Umbilical cord (tissue), 2 donors: ENCODE data around the gene CARNS1. TPM values are rescaled to one million over a fixed set of nuclear protein-coding genes. Genes with fewer than 3 reads are reported as not detected.

Experiments used
- DNase-seq: peaks from one replicate; pipeline ENCODE4 v3.0.0-alpha.2; 2015; ENCODE audit warnings: low spot score
- total RNA-seq: library from RNA; depleted of rRNA; stranded (reverse); fragments of >200 nt; gene quantifications from one replicate; pipeline ENCODE4 v1.2.3, GENCODE V29; 2014; ENCODE audit warnings: low replicate concordance; ENCODE audit not compliant: insufficient read depth

Gene CARNS1
- total RNA-seq, 1 donor from 2014 or later: 1.2 TPM

DNA sequence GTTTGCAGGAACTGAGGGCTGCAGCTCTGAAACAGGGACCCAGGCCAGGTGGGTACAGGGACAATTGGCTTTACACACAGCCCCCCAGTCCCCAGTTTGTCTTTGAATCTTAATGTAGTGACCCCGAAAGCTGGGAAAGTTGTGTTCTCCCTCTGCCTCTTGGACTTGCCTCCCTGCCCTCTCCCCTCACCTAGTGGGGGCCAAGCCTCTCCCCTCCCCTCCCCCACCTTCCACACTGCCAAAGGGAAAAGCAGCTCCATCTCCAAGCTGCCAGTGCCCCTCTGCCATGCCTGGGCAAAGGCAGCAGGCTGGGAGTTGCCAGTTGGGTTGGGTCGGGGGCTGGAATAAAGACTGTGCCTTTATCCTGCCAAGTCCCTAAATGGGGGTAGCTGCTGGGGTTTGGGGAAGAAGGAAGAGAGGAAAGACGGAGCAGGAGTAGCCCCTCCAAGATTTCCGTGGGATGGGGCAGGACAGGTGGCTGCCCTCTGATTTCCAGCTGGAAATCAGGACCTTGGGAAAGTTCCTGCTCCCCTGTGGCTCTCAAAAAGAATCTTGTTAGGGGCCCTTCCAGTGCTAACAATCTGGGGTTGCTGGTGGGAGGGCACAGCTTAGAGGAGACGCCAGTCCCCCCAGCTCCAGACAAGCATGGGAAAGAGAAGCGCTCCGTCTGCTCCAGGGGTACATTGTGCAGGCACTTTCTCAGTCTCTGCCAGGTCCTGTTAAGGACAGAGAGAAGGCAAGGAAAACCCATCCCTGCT is 39.2 kb upstream of the CARNS1 start:
- no peak for DNase-seq

DNA sequence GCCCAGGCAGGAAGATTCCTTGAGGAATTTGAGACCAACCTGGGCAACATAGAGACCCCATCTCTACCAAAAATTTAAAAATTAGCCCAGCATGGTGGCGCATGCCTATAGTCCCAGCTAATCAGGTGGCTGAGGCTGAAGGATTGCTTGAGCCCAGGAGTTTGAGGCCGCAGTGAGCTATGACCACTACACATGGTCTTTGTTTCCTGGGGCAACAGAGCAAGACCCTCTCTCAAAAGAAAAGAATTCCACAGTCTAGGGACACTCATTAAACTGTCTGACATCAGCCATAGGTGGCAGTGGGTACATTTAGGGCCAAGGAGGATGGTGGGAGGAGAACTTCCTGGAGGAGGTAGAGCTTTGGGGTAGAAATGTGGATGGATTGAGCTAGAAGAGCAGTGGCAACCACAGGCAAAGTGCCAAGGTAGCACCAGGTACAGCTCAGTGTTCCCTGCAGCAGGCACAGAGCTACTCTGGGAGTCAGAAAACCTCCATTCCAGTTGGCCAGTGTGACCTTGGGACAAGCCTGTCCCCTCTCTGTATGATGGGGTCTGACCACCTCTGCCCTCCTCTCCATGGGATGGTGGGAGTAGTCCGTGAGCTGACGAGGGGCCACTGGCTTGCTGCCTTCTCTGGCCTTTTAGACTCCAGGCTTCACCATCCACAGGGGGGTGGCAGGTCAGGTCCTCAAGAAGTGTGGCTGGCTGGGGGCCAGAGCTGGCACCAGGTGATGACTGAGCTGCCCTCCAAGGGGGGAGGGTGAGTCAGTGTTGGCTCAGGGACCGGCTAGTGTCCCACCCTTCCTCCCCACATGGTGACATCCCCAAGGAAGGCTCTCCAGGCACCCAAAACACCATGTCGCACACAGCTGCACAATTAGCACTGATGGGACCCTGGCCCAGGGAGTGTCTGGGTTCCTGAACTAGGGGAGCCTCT is 38.3 kb upstream of the CARNS1 start:
- no peak for DNase-seq

DNA sequence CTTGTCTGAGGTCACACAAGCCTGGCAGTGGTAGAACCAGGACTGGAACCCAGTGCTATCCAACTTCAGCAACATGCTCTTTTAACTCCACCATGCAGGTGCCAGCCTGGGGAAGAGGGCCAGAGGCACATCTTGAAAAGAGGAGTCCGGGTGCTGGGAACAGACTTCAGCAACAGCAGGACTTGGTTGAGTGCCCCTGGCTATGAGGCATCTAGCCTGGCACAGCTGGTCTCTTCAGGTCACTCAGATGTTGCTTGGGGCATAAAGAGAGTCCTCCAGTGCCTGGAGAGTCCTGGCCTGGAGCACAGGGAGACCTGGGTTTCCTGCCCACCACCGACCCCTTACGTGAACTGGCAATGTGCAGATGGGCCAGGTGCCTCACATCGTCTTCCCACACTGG is 36.9 kb upstream of the CARNS1 start:
- no peak for DNase-seq

DNA sequence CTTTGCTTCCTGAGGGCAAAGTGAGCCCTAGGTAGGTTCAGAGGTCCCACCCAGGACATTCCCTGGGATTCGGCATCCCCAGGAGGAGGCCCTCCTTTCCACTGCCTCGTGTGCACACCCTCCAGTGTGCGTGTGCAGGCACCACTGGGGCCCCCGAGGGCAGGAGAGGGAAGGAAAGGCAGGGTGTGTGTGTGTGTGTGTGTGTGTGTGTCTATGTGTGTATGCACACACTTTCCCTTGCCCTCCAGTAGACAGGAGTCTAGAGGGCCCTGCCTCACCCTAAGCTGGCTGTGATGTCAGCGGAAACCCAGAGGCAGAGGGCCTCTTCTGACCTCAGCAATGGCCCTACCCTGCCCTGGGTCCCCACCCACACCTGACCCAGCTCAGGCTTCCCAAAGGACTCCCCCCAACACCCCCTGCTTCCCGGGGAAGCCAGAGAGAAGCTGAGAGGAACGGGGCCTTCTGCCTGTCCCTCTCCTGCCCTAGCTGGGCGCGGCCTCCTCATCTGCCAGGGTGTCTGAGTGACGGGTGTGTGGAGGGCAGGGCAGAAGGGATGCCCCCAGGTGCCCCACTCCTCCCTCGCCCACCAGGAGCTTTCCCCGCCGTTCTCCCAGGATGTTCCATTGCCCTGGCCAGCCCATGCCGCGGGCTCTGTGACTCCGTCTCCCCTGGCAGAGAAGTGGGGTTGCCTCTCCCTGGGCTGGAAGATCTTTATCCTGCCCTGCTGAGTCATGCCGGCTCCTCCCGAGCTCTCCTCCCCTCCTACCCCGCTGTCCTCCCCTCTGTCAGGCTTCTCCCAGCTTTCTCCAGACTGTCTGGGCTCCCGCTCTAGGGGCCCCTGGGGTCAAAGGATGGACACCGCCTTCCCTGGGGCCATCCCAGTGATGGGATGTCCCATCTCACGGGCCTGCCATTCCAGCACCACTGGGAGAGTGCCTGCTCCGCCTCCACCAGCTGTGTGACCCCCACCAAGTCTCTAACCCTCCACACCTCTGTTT is 36.1 kb upstream of the CARNS1 start:
- DNase-seq: peak; percentile 79

DNA sequence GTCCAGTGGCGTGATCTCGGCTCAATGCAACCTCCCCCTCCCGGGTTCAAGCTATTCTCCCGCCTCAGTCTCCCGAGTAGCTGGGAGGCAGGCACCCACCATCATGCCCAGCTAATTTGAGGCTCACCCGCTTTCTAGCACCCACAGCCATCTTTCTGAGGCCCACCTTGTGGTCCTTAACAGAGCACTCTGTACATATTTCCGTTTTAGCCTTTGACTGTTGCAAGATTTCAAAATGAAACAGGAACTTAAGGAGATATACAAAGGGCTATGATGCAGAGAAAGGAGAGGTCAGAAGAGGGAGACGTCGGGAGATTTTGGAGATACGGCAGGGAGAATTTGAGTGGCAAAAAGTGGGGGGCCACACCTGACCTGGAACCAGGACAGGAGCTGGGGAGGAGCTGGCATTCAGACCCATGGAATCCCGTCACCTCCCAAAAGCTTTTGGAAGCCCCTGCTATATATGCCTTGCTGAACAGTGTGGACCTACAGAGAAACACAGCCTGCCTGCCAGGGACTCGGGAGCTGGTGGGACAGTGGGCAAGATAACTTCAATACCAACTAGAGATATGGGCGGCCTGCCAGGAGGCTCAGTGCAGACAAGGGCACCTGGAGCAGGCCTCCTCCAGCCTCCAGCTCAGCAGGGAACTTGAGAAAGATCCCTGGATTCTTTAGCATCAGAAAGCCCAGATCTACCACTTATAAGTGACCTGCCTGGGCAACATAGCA is 34.1 kb upstream of the CARNS1 start:
- DNase-seq: no peak

DNA sequence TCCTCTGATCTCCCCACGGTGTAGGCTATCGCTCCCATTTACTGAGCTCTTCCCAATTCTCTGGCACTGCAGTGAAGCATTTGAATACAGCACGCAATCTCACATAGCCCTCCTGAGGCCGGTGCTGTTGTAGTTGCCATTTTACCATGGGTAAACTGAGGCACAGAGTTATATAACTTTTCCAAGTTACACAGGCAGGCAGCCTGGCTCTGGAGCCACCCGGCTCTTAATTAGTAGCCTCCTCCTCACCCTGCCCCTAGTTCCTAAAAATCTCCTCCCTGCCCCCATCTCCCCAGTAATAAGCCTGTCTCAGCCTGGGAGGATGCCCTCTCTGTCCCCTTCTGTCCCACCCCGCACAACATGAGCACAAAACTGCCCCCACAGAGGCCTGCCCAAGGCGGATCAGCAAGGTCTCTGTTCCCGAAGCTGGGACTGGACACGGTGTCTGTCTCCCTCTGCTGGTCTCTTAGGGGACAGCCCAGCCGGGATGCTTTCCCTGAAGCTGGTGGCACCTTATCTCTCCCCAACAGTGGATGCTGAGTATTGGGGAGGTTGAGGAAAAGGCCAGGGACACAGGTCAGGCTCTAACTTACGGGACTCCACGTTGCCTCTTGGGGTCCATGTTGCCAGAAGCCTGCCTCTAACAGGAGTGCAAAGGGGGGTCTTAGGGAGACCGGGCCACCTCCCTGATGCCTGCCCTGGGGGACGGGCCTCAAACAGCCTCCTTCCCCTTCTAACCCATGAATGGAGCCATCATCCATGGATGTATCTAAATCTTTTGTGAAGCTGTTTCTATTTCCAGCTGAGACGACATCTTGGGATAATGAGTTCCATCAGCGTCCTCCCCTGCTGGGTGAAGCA is 33.0 kb upstream of the CARNS1 start:
- DNase-seq: peak; percentile 81

DNA sequence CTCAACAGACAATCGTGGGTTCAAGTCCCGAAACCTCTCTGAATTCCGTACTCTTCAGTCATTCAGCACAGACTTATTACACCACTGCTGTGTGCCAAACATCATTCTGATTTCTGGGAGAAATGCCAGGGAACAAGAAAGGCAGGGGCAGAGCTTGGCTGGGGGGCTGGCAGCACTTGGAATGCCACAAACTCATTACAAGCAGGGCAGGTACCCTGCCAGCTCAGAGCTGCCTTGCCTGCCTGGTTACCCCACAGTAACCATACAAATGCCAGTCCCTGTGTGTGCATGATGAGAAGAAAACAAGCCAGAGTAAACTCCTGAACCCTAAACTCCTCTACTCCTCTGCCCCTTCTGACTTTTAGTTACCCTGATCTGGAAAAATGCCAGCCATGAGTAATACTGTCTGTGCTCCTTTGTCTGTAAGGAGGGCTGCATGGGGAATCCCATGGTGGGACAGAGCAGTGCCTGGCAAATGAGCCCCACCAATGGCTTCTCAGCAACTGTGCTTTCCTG is 30.6 kb upstream of the CARNS1 start:
- no peak for DNase-seq

DNA sequence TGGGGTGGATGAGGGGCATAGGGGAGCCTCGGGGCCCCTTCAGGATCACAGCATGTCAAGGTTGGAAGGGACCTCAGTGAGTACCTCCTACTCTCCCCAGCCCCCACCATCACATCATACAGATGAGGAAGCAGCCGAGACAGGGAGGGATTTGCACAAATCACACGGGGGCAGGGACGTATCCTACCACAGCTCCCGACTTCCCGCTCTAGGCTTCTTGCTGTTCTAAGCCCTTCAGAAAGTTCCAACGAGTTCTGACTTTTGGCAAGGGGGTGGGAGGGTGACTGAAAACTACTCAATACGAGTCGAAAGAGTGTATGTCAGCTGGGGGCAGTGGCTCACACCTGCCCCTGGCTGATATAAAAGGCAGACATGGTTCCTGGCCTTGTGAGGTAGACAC is 28.4 kb upstream of the CARNS1 start:
- DNase-seq: no peak

DNA sequence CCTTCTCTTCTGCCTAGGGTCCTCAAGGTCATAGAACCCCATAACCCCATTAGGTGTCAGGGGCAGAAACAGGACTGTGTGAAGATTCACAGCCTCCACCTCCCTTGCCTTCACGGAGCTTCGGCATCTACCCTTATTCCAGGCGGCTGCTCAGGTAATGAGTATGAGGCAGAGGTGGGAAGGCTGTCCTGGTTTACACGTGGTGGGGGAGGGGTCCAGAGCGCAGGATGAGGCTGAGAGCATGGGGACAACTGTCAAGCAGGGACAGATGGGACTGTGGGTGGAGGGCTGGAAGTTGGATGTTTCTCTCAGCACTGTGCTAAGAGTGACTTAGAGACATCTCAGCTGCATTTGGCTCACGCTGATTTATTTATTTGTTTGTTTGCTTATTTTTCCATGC is 28.0 kb upstream of the CARNS1 start:
- no peak for DNase-seq

DNA sequence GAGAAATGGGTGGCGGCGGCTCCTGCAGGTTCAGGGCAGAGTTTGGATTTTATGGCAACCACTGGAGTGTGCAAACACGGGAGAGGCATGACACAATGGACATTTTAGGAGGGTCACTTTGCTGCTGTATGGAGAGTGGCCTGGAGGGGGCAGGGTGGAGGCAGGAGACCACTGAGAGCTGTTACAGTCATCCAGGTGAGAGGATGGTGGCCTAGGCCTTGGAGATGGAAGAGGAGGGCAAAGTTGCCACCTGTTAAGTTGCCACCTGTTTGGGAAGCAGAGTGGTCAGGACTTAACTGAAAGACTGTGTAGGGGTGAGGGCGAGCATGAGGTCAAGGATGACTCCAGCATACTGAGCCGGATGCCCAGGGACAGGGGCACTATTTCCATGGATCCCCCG is 26.0 kb upstream of the CARNS1 start:
- no peak for DNase-seq

DNA sequence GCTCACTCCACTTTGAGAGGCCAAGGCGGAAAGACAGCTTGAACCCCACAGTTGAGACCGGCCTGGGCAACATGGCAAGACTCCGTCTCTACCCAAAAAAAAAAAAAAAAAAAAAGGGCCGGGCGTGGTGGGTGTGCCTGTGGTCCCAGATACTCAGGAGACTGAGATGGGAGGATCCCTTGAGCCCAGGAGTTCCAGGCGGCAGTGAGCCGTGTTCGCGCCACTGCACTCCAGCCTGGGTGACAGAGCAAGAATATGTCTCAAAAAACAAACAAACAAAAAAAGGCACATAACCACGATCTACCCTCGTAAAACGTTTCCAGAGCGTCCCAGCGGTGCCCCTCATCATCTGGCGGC is 24.6 kb upstream of the CARNS1 start:
- DNase-seq: no peak

DNA sequence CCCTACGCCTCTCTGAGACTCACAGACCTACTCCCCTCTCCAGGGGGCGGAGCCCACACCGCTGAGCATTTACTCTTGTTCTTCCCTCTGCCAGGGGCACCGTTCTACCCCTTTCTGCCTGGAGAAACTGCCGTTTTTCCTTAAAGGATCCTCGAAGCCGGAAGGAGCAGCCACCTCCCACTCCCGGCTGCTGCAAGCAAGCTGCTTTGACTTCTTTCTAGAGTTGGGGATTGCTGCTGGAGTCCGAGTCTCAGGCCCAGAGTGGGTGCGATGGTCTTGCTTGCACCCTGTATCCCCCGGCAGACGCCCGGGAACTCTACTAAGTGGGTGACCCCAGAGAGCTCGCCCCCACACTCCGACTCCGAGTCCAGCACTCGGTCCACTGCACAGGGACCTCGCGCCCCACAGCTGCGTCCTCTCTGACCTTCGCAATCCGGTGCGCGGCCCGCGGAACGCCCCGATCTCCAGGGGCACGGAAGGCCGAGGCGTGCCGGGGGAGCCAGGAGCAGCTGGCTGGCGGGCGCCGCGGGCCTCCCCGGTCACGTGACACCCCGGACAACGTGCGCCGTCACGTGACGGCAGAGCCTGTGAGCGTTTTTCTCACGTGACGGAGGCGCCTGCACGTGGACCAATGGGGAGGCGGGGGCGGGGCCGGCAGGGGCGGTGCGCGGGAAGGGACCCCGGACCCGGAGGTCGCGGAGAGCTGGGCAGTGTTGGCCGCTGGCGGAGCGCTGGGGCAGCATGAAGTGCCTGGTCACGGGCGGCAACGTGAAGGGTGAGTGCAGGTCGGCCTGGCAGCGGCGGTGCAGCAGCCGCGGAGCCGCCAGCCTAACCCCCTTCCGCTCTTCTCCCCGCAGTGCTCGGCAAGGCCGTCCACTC is 23.9 kb upstream of the CARNS1 start, which contains the start of gene RAD9A:
Gene RAD9A (plus strand): TSS at position 683 of the 879 bp plus-strand sequence. CDS start 59 bp downstream, at position 742.
- DNase-seq: peak; percentile 97

DNA sequence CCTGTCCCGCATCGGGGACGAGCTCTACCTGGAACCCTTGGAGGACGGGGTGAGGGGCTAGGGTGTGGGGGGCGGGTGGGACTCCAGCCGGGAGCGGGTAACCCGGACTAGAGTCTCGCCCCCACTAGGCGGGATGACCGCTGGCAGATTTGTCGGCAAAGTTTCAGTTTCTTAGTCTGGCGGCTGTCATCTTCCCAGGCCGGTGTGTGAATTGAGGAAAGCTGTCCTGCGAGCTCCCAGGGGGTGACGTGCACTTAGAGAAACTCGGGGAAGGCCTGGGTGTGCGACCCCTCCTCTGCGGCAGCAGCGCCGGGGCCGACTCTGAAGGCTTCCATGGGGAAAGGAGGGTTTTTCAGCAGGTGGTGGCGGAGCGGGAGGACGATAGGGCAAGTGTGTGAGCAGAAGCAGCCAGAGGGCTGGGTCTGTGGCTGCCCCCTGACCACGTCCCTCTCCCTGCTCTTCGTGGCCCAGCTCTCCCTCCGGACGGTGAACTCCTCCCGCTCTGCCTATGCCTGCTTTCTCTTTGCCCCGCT is 23.2 kb upstream of the CARNS1 start:
- DNase-seq: no peak

DNA sequence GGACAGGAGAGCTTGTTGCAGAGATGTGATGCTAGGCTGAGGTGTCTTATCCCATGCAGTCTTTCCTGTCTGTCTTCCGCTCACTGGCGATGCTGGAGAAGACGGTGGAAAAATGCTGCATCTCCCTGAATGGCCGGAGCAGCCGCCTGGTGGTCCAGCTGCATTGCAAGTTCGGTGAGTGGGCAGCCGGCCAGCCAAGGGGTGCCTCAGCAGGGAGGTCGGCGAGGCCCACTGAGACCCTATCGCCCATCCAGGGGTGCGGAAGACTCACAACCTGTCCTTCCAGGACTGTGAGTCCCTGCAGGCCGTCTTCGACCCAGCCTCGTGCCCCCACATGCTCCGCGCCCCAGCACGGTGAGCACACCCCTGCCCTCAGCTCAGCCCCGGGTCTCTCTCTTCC is 22.0 kb upstream of the CARNS1 start:
- DNase-seq: no peak

DNA sequence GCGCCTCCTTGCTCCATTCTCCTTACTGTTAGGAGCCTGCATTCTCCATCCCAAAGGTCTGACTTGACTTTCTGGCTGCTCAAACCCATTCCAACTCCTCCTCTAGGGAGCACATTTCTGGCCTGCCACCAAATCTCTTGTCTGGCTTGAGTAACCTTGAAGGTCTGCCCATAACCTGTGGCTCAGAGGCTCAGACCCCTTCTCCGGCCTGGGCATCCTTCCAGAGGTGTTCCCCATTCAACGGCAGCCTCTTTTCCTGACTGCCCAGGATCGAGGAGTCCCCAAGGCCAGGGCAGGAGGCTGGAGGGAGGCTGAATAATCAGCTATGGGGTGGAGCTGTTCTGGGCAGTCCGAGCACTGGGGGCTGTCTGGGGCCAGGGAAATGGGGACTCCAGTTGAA is 21.5 kb upstream of the CARNS1 start:
- no peak for DNase-seq

DNA sequence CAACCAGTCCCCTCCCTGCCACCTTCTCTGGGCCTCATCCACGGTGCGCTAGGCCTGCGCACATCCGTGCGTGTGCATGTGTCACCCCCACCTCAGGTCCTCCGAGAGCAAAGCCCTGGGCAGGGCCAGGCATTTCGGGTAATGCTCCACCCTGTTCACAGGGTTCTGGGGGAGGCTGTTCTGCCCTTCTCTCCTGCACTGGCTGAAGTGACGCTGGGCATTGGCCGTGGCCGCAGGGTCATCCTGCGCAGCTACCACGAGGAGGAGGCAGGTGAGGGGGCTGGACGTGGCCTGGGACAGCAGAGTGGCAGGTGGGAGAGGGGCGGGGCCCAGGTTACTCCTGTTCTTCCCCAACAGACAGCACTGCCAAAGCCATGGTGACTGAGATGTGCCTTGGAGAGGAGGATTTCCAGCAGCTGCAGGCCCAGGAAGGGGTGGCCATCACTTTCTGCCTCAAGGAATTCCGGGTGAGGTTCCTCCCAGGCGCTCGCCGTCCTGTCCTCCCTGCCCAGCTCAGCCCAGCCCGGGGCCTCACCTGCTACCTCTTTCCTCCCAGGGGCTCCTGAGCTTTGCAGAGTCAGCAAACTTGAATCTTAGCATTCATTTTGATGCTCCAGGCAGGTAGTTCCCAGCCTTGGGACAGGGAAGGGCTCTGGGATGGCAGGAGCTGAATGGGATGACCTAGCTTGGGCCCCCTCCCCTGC is 19.8 kb upstream of the CARNS1 start:
- no peak for DNase-seq

DNA sequence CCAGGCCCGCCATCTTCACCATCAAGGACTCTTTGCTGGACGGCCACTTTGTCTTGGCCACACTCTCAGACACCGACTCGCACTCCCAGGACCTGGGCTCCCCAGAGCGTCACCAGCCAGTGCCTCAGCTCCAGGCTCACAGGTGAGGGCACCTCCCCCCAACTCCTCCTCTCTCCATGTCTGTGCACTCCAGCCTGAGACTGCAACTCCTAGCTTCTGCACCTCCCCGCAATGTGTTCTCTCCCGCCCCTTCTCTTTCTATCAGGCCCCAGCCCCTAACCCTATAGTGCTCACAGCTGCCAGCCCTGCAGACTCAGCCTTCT is 19.3 kb upstream of the CARNS1 start:
- DNase-seq: no peak
